KMS-11 (cell line): ENCODE data around the gene UGT1A8.
"Not testable (repeated sequence)": the region's sequence is repeated elsewhere in the genome, so short reads cannot be mapped to it uniquely, and the experiment has no call there.

ENCODE experiments used
- H2AFZ ChIP-seq: fragments of 200-600 bp; sonication (generic); 2 replicates; pipeline ENCODE4 v1.6.1; 2016; ENCODE audit warnings: antibody characterized with exemption, mixed run types, low read depth
- H3K27ac ChIP-seq: fragments of 200-600 bp; sonication (generic); 2 replicates; pipeline ENCODE4 v1.6.1; 2016; ENCODE audit warnings: mild to moderate bottlenecking, mixed run types
- H3K27me3 ChIP-seq: fragments of 200-600 bp; sonication (generic); 2 replicates; pipeline ENCODE4 v1.6.1; 2017; ENCODE audit warnings: mild to moderate bottlenecking, low read depth, mixed run types, moderate library complexity; ENCODE audit not compliant: insufficient read depth
- H3K36me3 ChIP-seq: fragments of 200-600 bp; sonication (generic); 2 replicates; pipeline ENCODE4 v1.6.1; 2017; ENCODE audit warnings: mild to moderate bottlenecking, mixed run types; ENCODE audit not compliant: insufficient read depth
- H3K4me1 ChIP-seq: fragments of 200-600 bp; sonication (generic); 2 replicates; pipeline ENCODE4 v1.6.1; 2016; ENCODE audit warnings: mild to moderate bottlenecking, low read depth, mixed run types; ENCODE audit not compliant: poor library complexity, severe bottlenecking
- H3K4me2 ChIP-seq: fragments of 200-600 bp; sonication (generic); 2 replicates; pipeline ENCODE4 v1.7.0; 2016; ENCODE audit warnings: mild to moderate bottlenecking, mixed run types
- H3K4me3 ChIP-seq: fragments of 200-600 bp; sonication (generic); IDR thresholded peaks from 2 replicates; pipeline ENCODE4 v1.6.1; 2017; ENCODE audit warnings: low read depth, low read length, mixed read lengths; ENCODE audit not compliant: insufficient read depth
- H3K79me2 ChIP-seq: fragments of 200-600 bp; sonication (generic); 2 replicates; pipeline ENCODE4 v1.6.1; 2016; ENCODE audit warnings: low read depth, mixed run types; ENCODE audit not compliant: insufficient read depth
- H3K9ac ChIP-seq: fragments of 200-600 bp; sonication (generic); 2 replicates; pipeline ENCODE4 v1.6.1; 2016; ENCODE audit warnings: mild to moderate bottlenecking, mixed run types
- H4K20me1 ChIP-seq: fragments of 200-600 bp; sonication (generic); 2 replicates; pipeline ENCODE4 v1.6.1; 2016; ENCODE audit warnings: mild to moderate bottlenecking, mixed run types; ENCODE audit not compliant: insufficient read depth
- TF ChIP-seq, protein P1 (sequence below): fragments of 200-600 bp; sonication (generic); conservative IDR thresholded peaks from 2 replicates; pipeline ENCODE4 v1.6.1; 2017; ENCODE audit warnings: low read depth, mild to moderate bottlenecking, antibody characterized with exemption, low read length, moderate library complexity, mixed read lengths

The UGT1A8 gene

DNA sequence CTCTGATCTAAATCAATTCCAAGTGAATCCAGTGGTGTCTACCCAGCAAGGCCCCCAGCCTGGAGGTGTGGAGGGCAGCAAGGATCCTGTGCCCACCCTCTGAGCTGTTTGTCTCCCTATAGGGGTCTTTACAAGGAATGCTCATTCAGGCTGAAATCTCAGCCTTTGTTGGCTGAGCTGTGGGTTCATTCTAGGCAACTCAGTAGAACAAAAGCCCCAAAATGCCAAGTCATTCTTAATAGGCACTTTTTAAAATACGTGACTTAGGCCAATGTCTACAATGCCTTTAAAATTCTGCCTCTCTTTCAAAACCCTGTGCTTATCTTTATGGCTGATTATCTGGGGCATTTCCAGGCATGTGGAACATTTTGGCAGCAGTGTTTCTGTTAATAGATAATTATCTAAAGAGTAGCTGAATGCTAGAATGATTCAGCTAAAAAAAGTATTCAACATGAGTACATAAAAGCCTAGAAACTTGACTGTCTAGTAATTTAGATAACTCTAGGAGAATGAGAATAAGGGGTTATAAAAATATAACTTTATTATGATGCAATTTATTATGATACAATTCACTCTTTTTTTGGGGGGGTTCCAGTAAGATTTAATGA, 82.7 kb downstream of the UGT1A8 start:
- no peaks in the 10 kb centered on the region for H4K20me1 ChIP-seq
- H3K79me2 ChIP-seq, result no peaks in the 10 kb centered on the region
- no peaks in the 10 kb centered on the region; the same call in 1 of the 2 replicates for H3K36me3 ChIP-seq
- H3K4me1 ChIP-seq, result no peaks in the 10 kb centered on the region
- no peak overlapping the region for H3K4me3 ChIP-seq
- TF ChIP-seq, protein P1, sequence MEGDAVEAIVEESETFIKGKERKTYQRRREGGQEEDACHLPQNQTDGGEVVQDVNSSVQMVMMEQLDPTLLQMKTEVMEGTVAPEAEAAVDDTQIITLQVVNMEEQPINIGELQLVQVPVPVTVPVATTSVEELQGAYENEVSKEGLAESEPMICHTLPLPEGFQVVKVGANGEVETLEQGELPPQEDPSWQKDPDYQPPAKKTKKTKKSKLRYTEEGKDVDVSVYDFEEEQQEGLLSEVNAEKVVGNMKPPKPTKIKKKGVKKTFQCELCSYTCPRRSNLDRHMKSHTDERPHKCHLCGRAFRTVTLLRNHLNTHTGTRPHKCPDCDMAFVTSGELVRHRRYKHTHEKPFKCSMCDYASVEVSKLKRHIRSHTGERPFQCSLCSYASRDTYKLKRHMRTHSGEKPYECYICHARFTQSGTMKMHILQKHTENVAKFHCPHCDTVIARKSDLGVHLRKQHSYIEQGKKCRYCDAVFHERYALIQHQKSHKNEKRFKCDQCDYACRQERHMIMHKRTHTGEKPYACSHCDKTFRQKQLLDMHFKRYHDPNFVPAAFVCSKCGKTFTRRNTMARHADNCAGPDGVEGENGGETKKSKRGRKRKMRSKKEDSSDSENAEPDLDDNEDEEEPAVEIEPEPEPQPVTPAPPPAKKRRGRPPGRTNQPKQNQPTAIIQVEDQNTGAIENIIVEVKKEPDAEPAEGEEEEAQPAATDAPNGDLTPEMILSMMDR, result no peak
- H3K9ac ChIP-seq, result no peak overlapping the region
- H3K27me3 ChIP-seq, result no peaks in the 10 kb centered on the region
- no peak overlapping the region for H3K27ac ChIP-seq
- no peak overlapping the region for H2AFZ ChIP-seq
- H3K4me2 ChIP-seq, result no peak overlapping the region

DNA sequence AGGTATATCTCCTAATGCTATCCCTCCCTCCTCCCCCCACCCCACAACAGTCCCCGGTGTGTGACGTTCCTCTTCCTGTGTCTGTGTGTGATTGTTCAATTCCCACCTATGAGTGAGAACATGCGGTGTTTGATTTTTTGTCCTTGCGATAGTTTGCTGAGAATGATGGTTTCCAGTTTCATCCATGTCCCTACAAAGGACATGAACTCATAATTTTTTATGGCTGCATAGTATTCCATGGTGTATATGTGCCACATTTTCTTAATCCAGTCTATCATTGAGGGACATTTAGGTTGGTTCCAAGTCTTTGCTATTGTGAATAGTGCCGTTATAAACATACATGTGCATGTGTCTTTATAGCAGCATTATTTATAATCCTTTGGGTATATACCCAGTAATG, 83.4 kb downstream of the UGT1A8 start:
- not testable (repeated sequence) for H3K9ac ChIP-seq, H3K36me3 ChIP-seq, H3K27ac ChIP-seq, H3K79me2 ChIP-seq, H3K4me2 ChIP-seq, H3K27me3 ChIP-seq, H3K4me1 ChIP-seq, H3K4me3 ChIP-seq, H2AFZ ChIP-seq, H4K20me1 ChIP-seq

DNA sequence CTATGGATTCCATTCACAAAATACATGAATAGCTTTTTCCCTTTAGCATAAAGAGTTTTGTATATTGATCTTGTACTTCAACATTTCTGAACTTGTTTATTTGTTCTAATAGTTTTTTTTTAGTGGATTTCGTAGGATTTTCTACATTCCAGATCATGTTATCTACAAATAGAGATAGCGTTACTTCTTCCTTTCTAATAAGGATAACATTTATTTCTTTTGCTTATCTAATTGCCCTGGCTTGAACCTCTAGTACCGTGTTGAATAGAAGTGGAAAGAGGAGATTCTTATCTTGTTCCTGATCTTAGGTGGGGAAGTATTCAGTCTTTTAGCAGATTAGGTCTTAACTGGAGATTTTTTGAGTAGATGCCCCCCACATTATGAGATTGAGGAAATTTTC, 84.8 kb downstream of the UGT1A8 start:
- TF ChIP-seq, protein P1, result no peak
- H3K4me1 ChIP-seq, result no peaks in the 10 kb centered on the region

DNA sequence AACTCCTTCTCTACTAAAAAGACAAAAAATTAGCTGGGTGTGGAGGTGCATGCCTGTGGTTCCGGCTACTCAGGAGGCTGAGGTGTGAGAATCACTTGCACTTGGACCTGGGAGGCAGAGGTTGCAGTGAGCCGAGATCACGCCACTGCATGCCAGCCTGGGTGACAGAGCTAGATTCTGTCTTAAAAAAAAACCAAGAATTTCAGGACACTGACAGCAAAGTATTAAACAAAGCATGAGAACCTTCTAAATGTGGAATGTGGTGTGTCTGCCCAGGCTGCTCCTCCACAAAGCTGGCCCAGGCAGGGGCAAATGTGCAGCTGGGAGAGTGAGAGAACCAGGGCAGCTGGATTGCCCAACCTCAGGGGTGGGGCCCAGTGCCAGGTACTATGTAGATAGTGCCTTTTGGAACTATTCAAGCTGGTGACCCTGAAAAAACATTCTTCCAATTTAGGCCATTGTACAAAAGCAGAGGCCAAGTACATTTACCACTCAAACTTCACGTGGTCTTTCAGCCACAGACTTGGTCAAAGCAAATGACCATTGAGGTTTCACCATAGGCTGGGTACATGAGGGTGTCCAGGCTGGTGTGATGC, 88.6 kb downstream of the UGT1A8 start:
- H3K79me2 ChIP-seq, result no peaks in the 10 kb centered on the region
- no peak overlapping the region for H2AFZ ChIP-seq
- no peak overlapping the region for H3K4me3 ChIP-seq
- H3K27ac ChIP-seq, result no peak overlapping the region
- H3K36me3 ChIP-seq, result no peaks in the 10 kb centered on the region
- no peak overlapping the region for H3K9ac ChIP-seq
- H3K4me2 ChIP-seq, result no peak overlapping the region
- no peaks in the 10 kb centered on the region for H4K20me1 ChIP-seq
- no peaks in the 10 kb centered on the region for H3K27me3 ChIP-seq
- TF ChIP-seq, protein P1, result no peak
- H3K4me1 ChIP-seq, result no peaks in the 10 kb centered on the region

More for the DNA sequence above, 84.8 kb downstream of the UGT1A8 start:
- H4K20me1 ChIP-seq, result no peaks in the 10 kb centered on the region
- no peak overlapping the region for H3K27ac ChIP-seq
- H3K27me3 ChIP-seq, result no peaks in the 10 kb centered on the region
- no peaks in the 10 kb centered on the region for H3K79me2 ChIP-seq
- no peak overlapping the region for H3K4me2 ChIP-seq
- H3K36me3 ChIP-seq, result no peaks in the 10 kb centered on the region; the same call in 1 of the 2 replicates
- H2AFZ ChIP-seq, result no peak overlapping the region
- no peak overlapping the region for H3K4me3 ChIP-seq
- H3K9ac ChIP-seq, result no peak overlapping the region

DNA sequence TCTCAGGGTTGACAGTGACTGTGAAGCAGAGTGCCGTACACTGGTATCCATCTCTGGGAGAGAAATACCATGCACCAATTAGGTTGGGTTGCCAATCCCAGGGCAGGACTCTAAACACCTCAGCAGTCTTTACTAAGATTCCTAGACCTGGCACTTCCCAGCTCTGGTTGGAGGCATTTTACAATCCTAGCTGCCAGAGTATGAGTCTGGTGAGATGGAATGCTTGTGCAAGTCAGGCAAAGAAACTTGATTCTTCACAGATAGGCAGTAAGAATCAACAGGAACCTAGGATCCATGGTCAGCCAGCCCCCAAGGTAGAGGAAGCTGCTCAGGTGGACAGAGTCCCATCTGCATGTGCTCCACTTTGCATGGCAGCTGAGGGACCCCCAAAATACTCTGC, 89.3 kb downstream of the UGT1A8 start:
- Histone ChIP-seq H3K9ac (no peak overlapping the region), H3K4me2 (no peak overlapping the region), H4K20me1 (no peaks in the 10 kb centered on the region), H2AFZ (no peak overlapping the region), H3K4me3 (no peak overlapping the region), H3K79me2 (no peaks in the 10 kb centered on the region), H3K27ac (no peak overlapping the region), H3K4me1 (no peaks in the 10 kb centered on the region), H3K36me3 (no peaks in the 10 kb centered on the region), H3K27me3 (no peaks in the 10 kb centered on the region)
- TF ChIP-seq, protein P1, result no peak
